Common myeloid progenitor, CD34-positive (primary cell): ENCODE results near the gene CEACAM8.
"Not testable (repeated sequence)": the region's sequence is repeated elsewhere in the genome, so short reads cannot be mapped to it uniquely, and the experiment has no call there.

Source experiments
- CTCF ChIA-PET: fragments of 350-600 bp; sonication (Branson Sonifier 250); formaldehyde crosslinking; loops from one replicate; lab custom pipeline; 2021; ENCODE audit warnings: antibody characterized with exemption; lab: Charles Lee
- POLR2A ChIA-PET: fragments of 350-600 bp; sonication (Branson Sonifier 250); formaldehyde crosslinking; loops from one replicate; lab custom pipeline; 2021; ENCODE audit warnings: antibody characterized with exemption; lab: Charles Lee
- DNase-seq, 3 donors: peaks; one replicate each; pipeline versions ENCODE4 v3.0.0 to v3.0.0-alpha.2; 2013
- H3K27ac ChIP-seq, 2 experiments: 1 replicate in 1 of 2; 2 replicates in 1 of 2; pipeline ENCODE4 v1.7.0; 2013; ENCODE audit warnings: inconsistent platforms in 2 of 2, low read length in 2 of 2, mild to moderate bottlenecking in 2 of 2, low read depth in 1 of 2, moderate library complexity in 1 of 2; ENCODE audit not compliant: severe bottlenecking in 2 of 2, insufficient read depth in 1 of 2, poor library complexity in 1 of 2
- H3K27me3 ChIP-seq, 5 experiments: replicated peaks in 2 of 5; 1 replicate in 3 of 5; 2 replicates in 2 of 5; pipeline versions ENCODE4 v1.6.1 to v1.7.0; 2013; ENCODE audit warnings: low read length in 4 of 5, mild to moderate bottlenecking in 2 of 5, moderate library complexity in 2 of 5, inconsistent platforms in 1 of 5; ENCODE audit not compliant: insufficient read depth in 5 of 5, control insufficient read depth in 4 of 5
- H3K36me3 ChIP-seq, 4 experiments: 1 replicate in 2 of 4; 2 replicates in 2 of 4; pipeline versions ENCODE4 v1.6.1 to v1.7.0; 2013; ENCODE audit warnings: low read length in 3 of 4, control low read depth in 1 of 4, mild to moderate bottlenecking in 1 of 4; ENCODE audit not compliant: control insufficient read depth in 4 of 4, insufficient read depth in 4 of 4
- H3K4me1 ChIP-seq, 4 experiments: 1 replicate in 3 of 4; 2 replicates in 1 of 4; pipeline versions ENCODE4 v1.6.1 to v1.7.1; 2013; ENCODE audit warnings: low read length in 3 of 4, mild to moderate bottlenecking in 3 of 4, control low read depth in 1 of 4, inconsistent platforms in 1 of 4, moderate library complexity in 1 of 4; ENCODE audit not compliant: control insufficient read depth in 4 of 4, insufficient read depth in 4 of 4; ENCODE audit errors: control extremely low read depth in 1 of 4
- H3K4me3 ChIP-seq, 7 experiments: 1 replicate in 4 of 7; 2 replicates in 3 of 7; pipeline versions ENCODE4 v1.5.1 to v1.7.0; 2013; ENCODE audit warnings: mild to moderate bottlenecking in 7 of 7, low read length in 6 of 7, moderate library complexity in 6 of 7, inconsistent platforms in 2 of 7, low read depth in 2 of 7, control low read depth in 1 of 7; ENCODE audit not compliant: insufficient read depth in 4 of 7, control insufficient read depth in 1 of 7; ENCODE audit errors: extremely low read depth in 1 of 7
- H3K9me3 ChIP-seq, 5 experiments: 1 replicate in 4 of 5; 2 replicates in 1 of 5; pipeline versions ENCODE4 v1.6.1 to v1.7.1; 2013; ENCODE audit warnings: low read length in 4 of 5, mild to moderate bottlenecking in 2 of 5, inconsistent platforms in 1 of 5, low read depth in 1 of 5, moderate library complexity in 1 of 5; ENCODE audit not compliant: control insufficient read depth in 4 of 5, insufficient read depth in 2 of 5; ENCODE audit errors: control extremely low read depth in 1 of 5
- WGBS: methylation state at CpG from one replicate; pipeline ENCODE4 v1.1.5; 2013; ENCODE audit not compliant: insufficient coverage; 5-methylcytosine and 5-hydroxymethylcytosine counted together

The CEACAM8 gene

DNA sequence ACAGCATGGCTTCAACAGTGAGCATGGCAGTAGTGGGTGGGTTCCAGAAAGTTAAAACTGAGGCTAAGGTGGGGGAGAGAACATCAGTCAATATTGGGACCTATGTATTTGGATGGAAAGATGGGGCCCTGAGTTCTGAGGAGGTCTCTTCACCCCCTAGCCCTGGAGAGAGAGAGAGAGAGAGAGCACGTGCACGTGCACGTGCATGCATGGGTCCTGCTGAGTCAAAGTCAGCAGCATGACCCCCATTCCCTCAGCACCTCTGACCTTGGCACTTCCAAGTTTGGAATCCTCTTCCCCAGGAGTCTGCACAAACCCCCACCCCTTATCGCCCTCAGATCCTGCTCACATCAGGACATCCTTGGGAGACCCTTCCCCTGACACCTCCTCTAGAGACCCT is 34.0 kb downstream of the CEACAM8 start:
- no peak overlapping the region for H3K4me3 ChIP-seq
- 100% methylated on average over 1 of the region's 4 CpGs for WGBS
- H3K27ac ChIP-seq, result no peak overlapping the region
- H3K4me1 ChIP-seq, result peaks cover 0 to 18% (median 10%) of the 10 kb centered on the region in 4 experiments
- no peaks in the 10 kb centered on the region for H3K36me3 ChIP-seq
- H3K27me3 ChIP-seq, result peaks cover 0 to 3% (median 0%) of the 10 kb centered on the region in 5 experiments
- CTCF ChIA-PET, result interaction anchor here (1.7 kb wide), 1 partner anchor 21 kb away, joined by 3 read pairs; no protein-coding TSS in a partner anchor
- no peaks in the 10 kb centered on the region for H3K9me3 ChIP-seq
- no peak for DNase-seq
- POLR2A ChIA-PET, result no interaction called here

DNA sequence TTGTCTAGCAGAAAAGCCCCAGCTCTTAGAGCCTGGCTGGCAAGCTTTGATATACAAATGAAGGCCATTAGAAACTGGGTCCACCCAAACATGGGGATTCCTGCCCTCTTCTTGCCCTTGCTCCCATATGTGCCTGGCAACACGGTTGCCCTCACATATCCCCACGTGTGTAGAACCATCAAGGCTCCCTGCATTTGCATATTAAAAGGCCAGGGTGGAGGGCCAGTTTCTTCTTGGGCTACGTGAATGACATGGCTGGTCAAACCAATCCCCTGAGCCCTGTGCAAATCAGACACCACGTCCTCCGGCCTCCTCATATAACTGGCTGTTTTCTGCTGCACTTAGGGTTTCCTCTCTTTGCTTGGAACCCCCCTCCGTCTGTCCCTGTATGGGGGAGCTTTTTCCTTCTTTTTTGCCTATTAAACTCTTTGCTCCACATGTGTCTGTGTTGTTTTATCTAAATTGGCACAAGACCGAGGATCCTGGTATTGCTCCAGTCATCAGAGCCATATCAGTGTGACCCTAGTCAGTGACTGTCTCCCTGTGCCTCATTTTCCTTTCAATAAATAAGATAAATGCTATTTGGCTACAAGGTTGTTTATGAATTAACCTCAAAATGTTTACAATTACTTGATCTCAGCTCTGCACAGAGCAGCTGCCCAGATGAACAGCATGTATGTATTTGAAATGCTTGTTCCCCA is 36.1 kb downstream of the CEACAM8 start:
- WGBS, result 98% methylated on average over 5 of the region's 7 CpGs

GRCh38 chr19:42557386-42557871 is 37.3 kb downstream of the CEACAM8 start:
- POLR2A ChIA-PET, H3K9me3 ChIP-seq, H3K27me3 ChIP-seq, DNase-seq, H3K27ac ChIP-seq, H3K36me3 ChIP-seq, H3K4me3 ChIP-seq: not testable (repeated sequence)
- peaks cover 6 to 41% (median 40%) of the 10 kb centered on the region in 4 experiments for H3K4me1 ChIP-seq
- 94% methylated on average over 10 of the region's 10 CpGs for WGBS
- CTCF ChIA-PET, result interaction anchor here (1.1 kb wide), 1 partner anchor 119 kb away, joined by 3 read pairs; no protein-coding TSS in a partner anchor

More for the DNA sequence above, 36.1 kb downstream of the CEACAM8 start:
- Histone ChIP-seq H3K27me3 (peaks cover 0 to 3% (median 0%) of the 10 kb centered on the region in 5 experiments), H3K9me3 (no peaks in the 10 kb centered on the region), H3K36me3 (no peaks in the 10 kb centered on the region), H3K27ac (no peak overlapping the region), H3K4me3 (no peak overlapping the region), H3K4me1 (peaks cover 6 to 29% (median 28%) of the 10 kb centered on the region in 4 experiments)
- POLR2A ChIA-PET, result no interaction called here
- no peak for DNase-seq
- CTCF ChIA-PET, result interaction anchor here (0.7 to 1.4 kb wide), 2 partner anchors 28 to 38 kb away, joined by 3 to 8 read pairs; no protein-coding TSS in a partner anchor

DNA sequence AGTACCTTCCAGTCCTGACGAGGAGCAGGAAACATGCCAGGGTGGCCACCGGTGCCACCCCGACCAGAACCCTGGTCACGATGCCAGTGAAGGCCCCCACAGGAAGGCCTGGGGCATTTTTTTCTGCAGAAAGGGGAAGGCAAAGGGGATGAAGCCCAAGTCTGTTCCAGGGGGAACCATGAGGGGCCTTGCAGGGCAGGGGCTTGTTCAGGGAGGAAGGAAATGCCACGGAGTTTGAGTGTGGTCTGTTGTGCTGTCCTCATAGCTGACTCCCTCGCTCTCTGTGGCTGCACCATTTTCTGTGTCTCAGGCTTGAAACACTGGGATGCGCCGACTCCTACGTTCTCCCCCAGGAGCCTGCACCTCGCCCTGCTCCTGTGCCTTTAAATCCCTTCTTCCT is 38.9 kb downstream of the CEACAM8 start:
- Histone ChIP-seq H3K27ac (peak overlapping the region in 1 of 2 experiments; percentile 4), H3K4me1 (peaks cover 6 to 45% (median 44%) of the 10 kb centered on the region in 4 experiments), H3K27me3 (peaks cover 0 to 5% (median 0%) of the 10 kb centered on the region in 5 experiments), H3K9me3 (no peaks in the 10 kb centered on the region), H3K4me3 (peak overlapping the region in 4 of 7 experiments; percentile 7 to 62 (median 30)), H3K36me3 (no peaks in the 10 kb centered on the region)
- WGBS, result 4% methylated on average over 9 of the region's 10 CpGs
- CTCF ChIA-PET, result interaction anchor here (0.6 to 2.0 kb wide), 4 partner anchors 12 to 103 kb away, joined by 3 to 9 read pairs (median 6); no protein-coding TSS in a partner anchor
- DNase-seq, result peak; percentile 33 to 78 (median 68)
- POLR2A ChIA-PET, result no interaction called here

DNA sequence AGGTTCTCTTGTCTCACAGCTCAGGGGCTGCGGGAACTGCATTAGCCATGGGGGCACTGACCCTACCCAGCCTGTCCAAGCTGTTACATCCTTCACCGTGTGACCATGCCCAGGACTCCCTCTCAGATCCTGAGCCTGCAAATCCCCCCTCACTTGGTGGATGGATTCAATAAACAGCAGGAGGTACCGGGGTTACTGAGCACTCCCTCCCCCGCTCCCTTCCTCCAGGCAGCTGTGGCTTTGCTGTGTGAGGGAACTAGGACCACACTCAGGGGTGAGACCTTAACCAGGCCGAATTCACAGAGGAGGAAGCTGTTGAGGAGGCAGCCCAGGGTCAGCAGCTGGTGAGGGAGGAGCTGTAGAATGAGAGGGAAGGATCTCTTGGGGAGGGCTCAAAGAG is 39.4 kb downstream of the CEACAM8 start:
- WGBS, result 20% methylated on average over 3 of the region's 5 CpGs
- CTCF ChIA-PET, result interaction anchor here (0.6 to 2.0 kb wide), 5 partner anchors 12 to 688 kb away, joined by 3 to 9 read pairs (median 4); no protein-coding TSS in a partner anchor
- Histone ChIP-seq H3K4me1 (peaks cover 6 to 45% (median 44%) of the 10 kb centered on the region in 4 experiments), H3K36me3 (no peaks in the 10 kb centered on the region), H3K9me3 (peaks cover 0 to 1% (median 0%) of the 10 kb centered on the region in 5 experiments), H3K27me3 (peaks cover 0 to 5% (median 0%) of the 10 kb centered on the region in 5 experiments), H3K4me3 (peak overlapping the region in 4 of 7 experiments; percentile 2 to 62 (median 22)), H3K27ac (no peak overlapping the region)
- peak; percentile 29 to 81 (median 78) for DNase-seq
- POLR2A ChIA-PET, result no interaction called here

DNA sequence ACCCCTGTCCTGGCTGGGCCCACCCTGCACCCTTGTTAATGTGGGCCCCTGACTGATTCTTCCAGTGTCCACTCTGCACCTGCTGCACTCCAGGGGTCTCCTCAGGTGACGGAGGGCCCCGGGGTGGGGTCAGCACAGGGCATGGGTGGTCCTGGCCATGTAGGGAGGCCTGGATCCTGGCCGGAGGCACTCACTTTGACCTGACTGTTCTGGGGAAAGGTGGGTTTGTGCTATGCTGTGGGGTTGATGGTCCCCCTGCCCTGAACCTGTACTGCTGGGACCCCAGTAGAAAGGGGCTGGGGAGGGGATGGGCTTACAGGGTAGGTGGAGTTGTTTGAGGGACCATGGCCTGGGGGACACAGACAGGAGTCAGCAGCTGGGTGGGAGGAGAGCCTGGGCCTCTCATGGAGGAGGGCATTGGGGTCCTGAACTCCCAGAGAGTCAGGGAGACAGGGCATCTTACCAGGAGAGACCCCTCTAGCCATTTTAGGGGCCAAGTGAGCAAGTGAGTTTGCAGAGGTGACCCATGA is 40.6 kb downstream of the CEACAM8 start:
- ChIA-PET POLR2A (no interaction called here), CTCF (interaction anchor here (0.8 to 2.0 kb wide), 2 partner anchors 13 to 88 kb away, joined by 4 to 9 read pairs; no protein-coding TSS in a partner anchor)
- no peak overlapping the region for H3K27ac ChIP-seq
- no peak for DNase-seq
- H3K36me3 ChIP-seq, result no peaks in the 10 kb centered on the region
- WGBS, result 96% methylated on average over 2 of the region's 3 CpGs
- H3K9me3 ChIP-seq, result peaks cover 0 to 4% (median 0%) of the 10 kb centered on the region in 5 experiments
- no peak overlapping the region for H3K4me3 ChIP-seq
- H3K27me3 ChIP-seq, result peaks cover 0 to 5% (median 0%) of the 10 kb centered on the region in 5 experiments
- H3K4me1 ChIP-seq, result peaks cover 6 to 45% (median 44%) of the 10 kb centered on the region in 4 experiments
